Inflammatory macrophage treated with lipopolysaccharide for 4 hours (primary cell): ENCODE measurements around the gene YTHDC1.
"Not testable (repeated sequence)": the region's sequence is repeated elsewhere in the genome, so short reads cannot be mapped to it uniquely, and the experiment has no call there.

ENCODE experiments used
- DNase-seq: peaks from one replicate; pipeline ENCODE4 v3.0.0-alpha.2; 2020

The YTHDC1 gene

GRCh38 chr4:68349649-68350360, at the start of gene YTHDC1:
TSS of gene YTHDC1 (minus strand) at chr4:68350090. CDS start at chr4:68349753, 337 bp downstream.
- peak; percentile 96 for DNase-seq

- no peak for DNase-seq
Observed at GRCh38 chr4:68399306-68399705, 49.4 kb upstream of the YTHDC1 start.

- no peak for DNase-seq
Observed at GRCh38 chr4:68396756-68397155, 46.9 kb upstream of the YTHDC1 start.

GRCh38 chr4:68391436-68391835, 41.5 kb upstream of the YTHDC1 start:
- no peak for DNase-seq

GRCh38 chr4:68390205-68390935, 40.5 kb upstream of the YTHDC1 start:
- no peak for DNase-seq

GRCh38 chr4:68389386-68389913, 39.6 kb upstream of the YTHDC1 start:
- DNase-seq, result not testable (repeated sequence)

- no peak for DNase-seq
Observed at GRCh38 chr4:68388347-68388865, 38.5 kb upstream of the YTHDC1 start.

- DNase-seq, result no peak
Observed at GRCh38 chr4:68385267-68385666, 35.4 kb upstream of the YTHDC1 start.

GRCh38 chr4:68383115-68383514, 33.2 kb upstream of the YTHDC1 start:
- DNase-seq, result no peak

GRCh38 chr4:68378226-68378625, 28.3 kb upstream of the YTHDC1 start:
- DNase-seq, result no peak

GRCh38 chr4:68375667-68376559, 26.0 kb upstream of the YTHDC1 start:
- DNase-seq, result peak; percentile 57

GRCh38 chr4:68373513-68373912, 23.6 kb upstream of the YTHDC1 start:
- DNase-seq, result peak; percentile 18

- DNase-seq, result no peak
Observed at GRCh38 chr4:68372588-68372987, 22.7 kb upstream of the YTHDC1 start.

- no peak for DNase-seq
Observed at GRCh38 chr4:68369142-68369805, 19.4 kb upstream of the YTHDC1 start.

- peak; percentile 27 for DNase-seq
Observed at GRCh38 chr4:68368691-68369131, 18.8 kb upstream of the YTHDC1 start.

- no peak for DNase-seq
Observed at GRCh38 chr4:68367835-68368234, 17.9 kb upstream of the YTHDC1 start.

- no peak for DNase-seq
Observed at GRCh38 chr4:68366600-68366999, 16.7 kb upstream of the YTHDC1 start.

GRCh38 chr4:68365068-68365467, 15.2 kb upstream of the YTHDC1 start:
- no peak for DNase-seq

- DNase-seq, result no peak
Observed at GRCh38 chr4:68361146-68361589, 11.3 kb upstream of the YTHDC1 start.

- DNase-seq, result no peak
Observed at GRCh38 chr4:68360231-68360968, 10.5 kb upstream of the YTHDC1 start.

- DNase-seq, result no peak
Observed at GRCh38 chr4:68359508-68359907, 9.6 kb upstream of the YTHDC1 start.
